Measurements from ENCODE around the gene DDX42. TPM values are rescaled to one million over a fixed set of nuclear protein-coding genes. Genes with fewer than 3 reads are reported as not detected.

Gene DDX42
- total RNA-seq, 6 donors from 2014 or later, result 76.8 to 345 (median 87.6) TPM

DNA sequence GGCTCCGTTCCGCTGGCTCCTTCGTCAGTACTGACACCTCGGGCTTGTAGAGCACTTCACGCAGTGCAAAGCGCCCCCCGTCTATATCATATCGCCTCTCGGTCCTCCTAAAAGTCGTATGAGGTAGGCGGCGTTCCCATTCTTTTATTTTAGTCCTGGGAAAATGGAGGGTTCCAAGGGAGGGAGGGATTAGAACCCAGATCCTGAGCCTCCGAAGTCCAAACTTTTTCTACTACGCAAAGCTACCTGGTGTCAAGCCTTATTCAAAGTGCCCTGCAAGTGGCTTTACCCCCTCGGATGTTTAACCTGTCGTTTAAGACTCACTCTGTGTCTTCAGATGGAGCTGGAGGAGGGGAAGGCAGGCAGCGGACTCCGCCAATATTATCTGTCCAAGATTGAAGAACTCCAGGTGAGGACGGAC is 53.8 kb downstream of the DDX42 start:
- Histone ChIP-seq H3K4me1 (peaks cover 24 to 36% (median 28%) of the 10 kb centered on the region in 4 donors), H3K9me3 (no peaks in the 10 kb centered on the region), H3K36me3 (peaks cover 46 to 71% (median 62%) of the 10 kb centered on the region in 4 donors), H3K4me3 (peak overlapping the region; percentile 67 to 90 (median 81)), H3K27me3 (no peaks in the 10 kb centered on the region), H3K27ac (peak overlapping the region; percentile 89 to 95 (median 94))
- DNase-seq (no peak), ATAC-seq (ENCODE audit: low FRiP score in 2 of 2) (no peak)
- 1 to 3% methylated on average over 10 to 19 of the region's 19 CpGs for whole genome bisulfite sequencing, 2 donors
- TF ChIP-seq, protein P1, sequence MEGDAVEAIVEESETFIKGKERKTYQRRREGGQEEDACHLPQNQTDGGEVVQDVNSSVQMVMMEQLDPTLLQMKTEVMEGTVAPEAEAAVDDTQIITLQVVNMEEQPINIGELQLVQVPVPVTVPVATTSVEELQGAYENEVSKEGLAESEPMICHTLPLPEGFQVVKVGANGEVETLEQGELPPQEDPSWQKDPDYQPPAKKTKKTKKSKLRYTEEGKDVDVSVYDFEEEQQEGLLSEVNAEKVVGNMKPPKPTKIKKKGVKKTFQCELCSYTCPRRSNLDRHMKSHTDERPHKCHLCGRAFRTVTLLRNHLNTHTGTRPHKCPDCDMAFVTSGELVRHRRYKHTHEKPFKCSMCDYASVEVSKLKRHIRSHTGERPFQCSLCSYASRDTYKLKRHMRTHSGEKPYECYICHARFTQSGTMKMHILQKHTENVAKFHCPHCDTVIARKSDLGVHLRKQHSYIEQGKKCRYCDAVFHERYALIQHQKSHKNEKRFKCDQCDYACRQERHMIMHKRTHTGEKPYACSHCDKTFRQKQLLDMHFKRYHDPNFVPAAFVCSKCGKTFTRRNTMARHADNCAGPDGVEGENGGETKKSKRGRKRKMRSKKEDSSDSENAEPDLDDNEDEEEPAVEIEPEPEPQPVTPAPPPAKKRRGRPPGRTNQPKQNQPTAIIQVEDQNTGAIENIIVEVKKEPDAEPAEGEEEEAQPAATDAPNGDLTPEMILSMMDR (IDR thresholded peaks at IDR 0.05), result peak in 1 of 6 experiments; percentile 5
- no peak for TF ChIP-seq EP300 (IDR thresholded peaks at IDR 0.05)

DNA sequence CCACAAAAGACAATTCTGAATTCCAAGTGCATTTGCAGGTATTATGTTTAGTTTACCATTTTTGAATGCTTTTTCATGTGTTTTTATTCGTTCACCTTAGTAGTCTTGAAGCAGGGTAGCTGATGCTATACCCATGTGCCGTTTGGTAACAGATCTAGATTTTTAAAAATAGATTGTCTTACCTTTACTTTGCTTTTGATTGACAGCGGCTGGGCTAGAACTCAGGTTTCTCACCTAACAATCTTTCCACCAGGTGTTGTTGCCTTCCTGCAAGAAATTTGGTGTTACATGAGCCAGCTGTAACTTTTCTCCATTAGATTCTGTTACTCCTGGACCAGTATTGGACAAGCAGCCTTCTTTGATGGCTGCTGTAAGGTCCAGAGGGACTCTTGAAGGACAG is 55.0 kb downstream of the DDX42 start:
- WGBS, 2 donors, result 96 to 97% methylated on average over 3 of the region's 3 CpGs

DNA sequence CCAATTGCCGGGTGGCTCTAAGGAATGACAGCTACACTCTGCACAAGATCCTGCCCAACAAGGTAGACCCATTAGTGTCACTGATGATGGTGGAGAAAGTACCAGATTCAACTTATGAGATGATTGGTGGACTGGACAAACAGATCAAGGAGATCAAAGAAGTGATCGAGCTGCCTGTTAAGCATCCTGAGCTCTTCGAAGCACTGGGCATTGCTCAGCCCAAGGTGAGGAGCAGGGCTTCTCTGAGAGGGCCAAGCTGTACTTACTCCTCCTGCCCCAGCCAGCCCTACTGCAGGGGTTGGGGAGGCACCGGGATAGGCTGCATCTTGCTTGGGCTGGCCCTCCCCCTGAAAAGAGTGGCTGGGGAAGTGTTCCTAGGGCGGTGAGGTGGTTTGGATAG is 56.3 kb downstream of the DDX42 start:
- H3K4me3 ChIP-seq, result no peak overlapping the region
- peaks cover 27 to 44% (median 36%) of the 10 kb centered on the region in 4 donors for H3K4me1 ChIP-seq
- no peak for TF ChIP-seq POLR2AphosphoS5 (IDR thresholded peaks at IDR 0.05)
- DNase-seq (no peak), ATAC-seq (ENCODE audit: low FRiP score in 2 of 2) (no peak)
- H3K27ac ChIP-seq, result peak overlapping the region in 1 of 4 donors; percentile 13
- 87 to 89% methylated on average over 5 of the region's 5 CpGs for WGBS, 2 donors
- H3K36me3 ChIP-seq, result peaks cover 44 to 71% (median 64%) of the 10 kb centered on the region in 4 donors
- no peaks in the 10 kb centered on the region for H3K27me3 ChIP-seq
- no peaks in the 10 kb centered on the region for H3K9me3 ChIP-seq

More for the DNA sequence above, 55.0 kb downstream of the DDX42 start:
- no peak for DNase-seq
- Histone ChIP-seq H3K4me1 (peaks cover 24 to 36% (median 28%) of the 10 kb centered on the region in 4 donors), H3K36me3 (peaks cover 49 to 71% (median 65%) of the 10 kb centered on the region in 4 donors), H3K27ac (no peak overlapping the region), H3K9me3 (no peaks in the 10 kb centered on the region), H3K4me3 (peak overlapping the region in 1 of 4 donors; percentile 80), H3K27me3 (no peaks in the 10 kb centered on the region)
- ATAC-seq (ENCODE audit: low FRiP score in 2 of 2), result no peak
- TF ChIP-seq EP300 (IDR thresholded peaks at IDR 0.05), result no peak
- no peak for TF ChIP-seq POLR2AphosphoS5 (IDR thresholded peaks at IDR 0.05)
- TF ChIP-seq POLR2A (IDR thresholded peaks at IDR 0.05), result no peak
- TF ChIP-seq, protein P1 (IDR thresholded peaks at IDR 0.05), result no peak

DNA sequence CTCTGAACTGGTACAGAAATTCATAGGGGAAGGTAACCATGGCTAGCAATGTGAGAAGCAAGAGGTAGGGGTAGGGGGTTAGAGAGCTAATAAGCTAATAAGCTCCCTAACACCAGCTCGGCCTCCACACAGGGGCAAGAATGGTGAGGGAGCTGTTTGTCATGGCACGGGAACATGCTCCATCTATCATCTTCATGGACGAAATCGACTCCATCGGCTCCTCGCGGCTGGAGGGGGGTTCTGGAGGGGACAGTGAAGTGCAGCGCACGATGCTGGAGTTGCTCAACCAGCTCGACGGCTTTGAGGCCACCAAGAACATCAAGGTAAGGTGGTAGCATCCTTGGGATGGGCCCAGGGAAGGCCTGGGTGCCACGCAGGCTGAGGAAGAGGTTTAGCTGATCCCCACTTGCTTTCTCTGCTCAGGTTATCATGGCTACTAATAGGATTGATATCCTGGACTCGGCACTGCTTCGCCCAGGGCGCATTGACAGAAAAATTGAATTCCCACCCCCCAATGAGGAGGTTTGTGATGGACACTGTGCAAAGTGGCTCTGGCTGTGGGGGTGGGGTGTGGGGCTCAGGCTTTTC is 57.0 kb downstream of the DDX42 start:
- Histone ChIP-seq H3K4me1 (peaks cover 24 to 37% (median 33%) of the 10 kb centered on the region in 4 donors), H3K9me3 (no peaks in the 10 kb centered on the region), H3K4me3 (no peak overlapping the region), H3K27ac (peak overlapping the region in 1 of 4 donors; percentile 2), H3K27me3 (no peaks in the 10 kb centered on the region), H3K36me3 (peaks cover 44 to 75% (median 68%) of the 10 kb centered on the region in 4 donors)
- 80 to 81% methylated on average over 13 to 15 of the region's 15 CpGs for WGBS, 2 donors
- TF ChIP-seq POLR2A (IDR thresholded peaks at IDR 0.05) (no peak), POLR2AphosphoS5 (IDR thresholded peaks at IDR 0.05) (no peak), EP300 (IDR thresholded peaks at IDR 0.05) (no peak)
- TF ChIP-seq, protein P1 (IDR thresholded peaks at IDR 0.05), result no peak
- DNase-seq (no peak), ATAC-seq (ENCODE audit: low FRiP score in 2 of 2) (no peak)

DNA sequence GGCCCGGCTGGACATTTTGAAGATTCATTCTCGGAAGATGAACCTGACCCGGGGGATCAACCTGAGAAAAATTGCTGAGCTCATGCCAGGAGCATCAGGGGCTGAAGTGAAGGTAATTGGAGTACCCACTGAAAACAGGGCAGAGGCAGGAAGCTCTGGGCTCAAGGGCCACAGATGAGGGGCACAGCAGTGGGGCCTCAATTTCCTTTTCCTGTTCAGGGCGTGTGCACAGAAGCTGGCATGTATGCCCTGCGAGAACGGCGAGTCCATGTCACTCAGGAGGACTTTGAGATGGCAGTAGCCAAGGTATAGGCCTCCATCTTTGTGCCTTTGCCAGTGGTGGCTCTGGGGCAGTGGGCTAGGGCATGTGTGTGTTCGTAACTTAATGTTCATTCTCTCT is 57.5 kb downstream of the DDX42 start:
- Histone ChIP-seq H3K36me3 (peaks cover 45 to 78% (median 69%) of the 10 kb centered on the region in 4 donors), H3K9me3 (no peaks in the 10 kb centered on the region), H3K4me1 (peaks cover 19 to 32% (median 29%) of the 10 kb centered on the region in 4 donors), H3K27ac (no peak overlapping the region), H3K4me3 (no peak overlapping the region), H3K27me3 (no peaks in the 10 kb centered on the region)
- 52 to 58% methylated on average over 7 to 8 of the region's 8 CpGs for WGBS, 2 donors
- ATAC-seq (ENCODE audit: low FRiP score in 2 of 2) (no peak), DNase-seq (no peak)
- TF ChIP-seq, protein P1 (IDR thresholded peaks at IDR 0.05), result no peak
- TF ChIP-seq POLR2A (IDR thresholded peaks at IDR 0.05) (no peak), POLR2AphosphoS5 (IDR thresholded peaks at IDR 0.05) (no peak), EP300 (IDR thresholded peaks at IDR 0.05) (no peak)

Data from upper lobe of left lung (tissue), 6 donors.